Neural progenitor cell (in vitro differentiated cells): Measurements from ENCODE around the gene NF1. TPM values are rescaled to one million over a fixed set of nuclear protein-coding genes. Genes with fewer than 3 reads are reported as not detected.

Source experiments
- DNase-seq: peaks from one replicate; pipeline ENCODE4 v3.0.0-alpha.2; 2016; ENCODE audit warnings: low spot score
- H2AFZ ChIP-seq: fragments of 200-600 bp; sonication (generic); replicated peaks from 2 replicates; pipeline ENCODE4 v1.6.1; 2016; ENCODE audit warnings: antibody characterized with exemption
- H3F3A ChIP-seq: fragments of 200-600 bp; sonication (generic); 2 replicates; pipeline ENCODE4 v1.6.1; 2016; ENCODE audit warnings: antibody characterized with exemption, low read depth
- H3K27ac ChIP-seq: fragments of 200-600 bp; sonication (generic); 2 replicates; pipeline ENCODE4 v1.5.1; 2016; ENCODE audit warnings: mild to moderate bottlenecking
- H3K27me3 ChIP-seq: fragments of 200-600 bp; sonication (generic); 2 replicates; pipeline ENCODE4 v1.6.1; 2016; ENCODE audit warnings: mild to moderate bottlenecking, moderate library complexity
- H3K36me3 ChIP-seq: fragments of 200-600 bp; sonication (generic); 2 replicates; pipeline ENCODE4 v1.5.1; 2016
- H3K4me1 ChIP-seq: fragments of 200-600 bp; sonication (generic); 2 replicates; pipeline ENCODE4 v1.6.1; 2016; ENCODE audit warnings: mixed run types
- H3K4me2 ChIP-seq: fragments of 200-600 bp; sonication (generic); 2 replicates; pipeline ENCODE4 v1.6.1; 2016
- H3K4me3 ChIP-seq: fragments of 200-600 bp; sonication (generic); 2 replicates; pipeline ENCODE4 v1.5.1; 2016
- H3K79me2 ChIP-seq: fragments of 200-600 bp; sonication (generic); 2 replicates; pipeline ENCODE4 v1.6.1; 2016; ENCODE audit warnings: low read depth
- H3K9ac ChIP-seq: fragments of 200-600 bp; sonication (generic); 2 replicates; pipeline ENCODE4 v1.6.1; 2016
- H3K9me3 ChIP-seq: fragments of 200-600 bp; sonication (generic); 2 replicates; pipeline ENCODE4 v1.5.1; 2016; ENCODE audit warnings: low read depth
- H4K20me1 ChIP-seq: fragments of 200-600 bp; sonication (generic); 2 replicates; pipeline ENCODE4 v1.6.1; 2016; ENCODE audit warnings: low read depth
- H3K27ac Mint-ChIP-seq: 3 replicates; pipeline ENCODE4 v1.8.0; 2021; ENCODE audit warnings: mixed read lengths
- H3K27me3 Mint-ChIP-seq: 2 replicates; pipeline ENCODE4 v1.8.0; 2022; ENCODE audit warnings: low read depth, mild to moderate bottlenecking, inconsistent platforms, moderate library complexity, mixed read lengths; ENCODE audit not compliant: insufficient read depth
- H3K36me3 Mint-ChIP-seq: 3 replicates; pipeline ENCODE4 v1.8.0; 2021; ENCODE audit warnings: mixed read lengths
- H3K4me1 Mint-ChIP-seq: 3 replicates; pipeline ENCODE4 v1.8.0; 2021; ENCODE audit warnings: mixed read lengths
- H3K4me3 Mint-ChIP-seq: 3 replicates; pipeline ENCODE4 v1.8.0; 2021; ENCODE audit warnings: mild to moderate bottlenecking, moderate library complexity, mixed read lengths
- H3K9me3 Mint-ChIP-seq: 3 replicates; pipeline ENCODE4 v1.8.0; 2020; ENCODE audit warnings: mixed read lengths
- CTCF ChIP-seq: fragments of 200-600 bp; sonication (generic); IDR thresholded peaks from 2 replicates; pipeline ENCODE4 v1.5.1; 2017; ENCODE audit warnings: antibody characterized with exemption, mild to moderate bottlenecking
- EZH2 ChIP-seq: fragments of 200-600 bp; sonication (generic); IDR thresholded peaks from 2 replicates; pipeline ENCODE4 v1.6.1; 2017; ENCODE audit warnings: antibody characterized with exemption, mild to moderate bottlenecking, moderate library complexity
- EZH2phosphoT487 ChIP-seq: fragments of 200-600 bp; sonication (generic); IDR thresholded peaks from 2 replicates; pipeline ENCODE4 v1.6.1; 2017; ENCODE audit warnings: antibody characterized with exemption
- total RNA-seq: library from RNA; depleted of rRNA; stranded (reverse); fragments of >200 nt; gene quantifications from 2 replicates; pipeline ENCODE4 v1.2.3, GENCODE V29; 2015; ENCODE audit warnings: low replicate concordance

NF1 gene
- total RNA-seq, 1 donor from 2014 or later: 54.8 TPM

GRCh38 chr17:31390748-31391495 is 296.1 kb downstream of the NF1 start:
- H3K4me2 ChIP-seq: peak overlapping the region; percentile 88
- no peaks in the 10 kb centered on the region for H3K9me3 ChIP-seq
- peak overlapping the region; percentile 51 for H3K4me3 ChIP-seq
- Mint-ChIP-seq H3K9me3 (no peaks in the 10 kb centered on the region), H3K36me3 (no peaks in the 10 kb centered on the region), H3K4me1 (peaks cover 18% of the 10 kb centered on the region), H3K27me3 (peaks cover 21% of the 10 kb centered on the region), H3K4me3 (peak overlapping the region; percentile 81), H3K27ac (no peak overlapping the region)
- H3K9ac ChIP-seq: no peak overlapping the region
- H3K27me3 ChIP-seq: peaks cover 57% of the 10 kb centered on the region
- H3K79me2 ChIP-seq: no peaks in the 10 kb centered on the region
- peaks cover 17% of the 10 kb centered on the region for H3F3A ChIP-seq
- peak; percentile 37 for DNase-seq
- H2AFZ ChIP-seq: peak overlapping the region; percentile 79
- no peaks in the 10 kb centered on the region for H3K36me3 ChIP-seq
- TF ChIP-seq EZH2 (peak; percentile 57), CTCF (no peak)
- no peak overlapping the region for H3K27ac ChIP-seq
- peaks cover 28% of the 10 kb centered on the region for H4K20me1 ChIP-seq
- peaks cover 5% of the 10 kb centered on the region for H3K4me1 ChIP-seq

GRCh38 chr17:31391496-31391949 is 296.7 kb downstream of the NF1 start, which contains the start of gene RAB11FIP4:
TSS of gene RAB11FIP4 (plus strand) at chr17:31391675. CDS start at chr17:31391853, 178 bp downstream.
- Histone ChIP-seq H4K20me1 (peaks cover 28% of the 10 kb centered on the region), H3K9ac (no peak within 1 kb of the TSS), H3K36me3 (no peaks in the 10 kb centered on the region), H3K79me2 (no peaks in the 10 kb centered on the region), H3K27me3 (peaks cover 57% of the 10 kb centered on the region), H3K4me3 (peak within 1 kb of the TSS; percentile 51), H3K4me1 (peaks cover 5% of the 10 kb centered on the region), H3F3A (peaks cover 17% of the 10 kb centered on the region), H3K27ac (no peak within 1 kb of the TSS), H3K9me3 (no peaks in the 10 kb centered on the region), H3K4me2 (peak within 1 kb of the TSS; percentile 88), H2AFZ (peak within 1 kb of the TSS; percentile 79)
- Mint-ChIP-seq H3K4me3 (peak within 1 kb of the TSS; percentile 81), H3K9me3 (no peaks in the 10 kb centered on the region), H3K4me1 (peaks cover 18% of the 10 kb centered on the region), H3K27ac (no peak within 1 kb of the TSS), H3K36me3 (no peaks in the 10 kb centered on the region), H3K27me3 (peaks cover 24% of the 10 kb centered on the region)
- TF ChIP-seq CTCF: no peak
- TF ChIP-seq EZH2: no peak
- TF ChIP-seq EZH2phosphoT487: no peak
- peak; percentile 81 for DNase-seq

DNA sequence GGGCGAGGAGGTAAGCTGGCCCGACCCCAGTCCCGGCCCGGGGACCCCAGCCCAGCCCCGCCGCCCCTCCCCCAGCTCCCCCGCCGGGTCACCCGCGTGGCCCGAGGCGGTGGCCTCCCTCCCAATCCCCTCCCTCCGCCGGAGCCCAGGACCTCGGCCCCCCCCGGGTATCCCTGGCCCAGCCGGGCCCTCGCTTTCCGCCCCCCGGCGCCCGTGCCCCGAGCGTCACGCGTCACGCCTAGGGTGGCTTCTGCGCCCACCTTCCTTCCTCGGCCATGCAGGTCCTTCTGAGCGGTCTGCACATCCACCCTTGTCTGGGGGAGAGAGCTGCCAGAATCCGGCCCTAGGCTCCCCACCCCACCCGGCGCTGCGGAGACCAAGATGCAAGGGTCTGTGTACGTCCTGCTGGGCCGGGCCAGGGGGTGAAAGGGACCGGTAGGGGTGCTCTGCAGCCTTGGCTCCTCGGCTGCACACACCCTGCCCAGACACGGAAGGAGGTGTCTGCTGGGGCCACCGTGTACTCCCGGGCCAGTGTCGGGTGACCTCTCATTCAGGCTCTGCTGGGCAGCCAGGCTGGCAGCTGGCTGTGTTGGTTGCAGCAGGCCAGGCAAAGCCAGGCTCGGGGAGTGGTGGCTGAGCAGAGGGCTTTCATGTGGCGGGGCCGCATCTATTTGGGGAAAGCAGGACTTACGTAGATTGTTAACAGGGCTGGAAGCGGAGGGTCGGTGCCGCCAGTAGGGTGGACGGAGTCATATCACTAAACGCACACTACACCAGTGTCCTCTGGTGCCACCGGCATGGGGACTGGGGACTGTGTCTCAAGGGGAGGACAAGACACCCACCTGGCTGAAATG is 297.5 kb downstream of the NF1 start:
- no peak overlapping the region for H3K27ac Mint-ChIP-seq
- H3K27me3 ChIP-seq: peaks cover 57% of the 10 kb centered on the region
- peaks cover 17% of the 10 kb centered on the region for H3F3A ChIP-seq
- peaks cover 5% of the 10 kb centered on the region for H3K4me1 ChIP-seq
- H3K4me1 Mint-ChIP-seq: peaks cover 18% of the 10 kb centered on the region
- no peaks in the 10 kb centered on the region for H3K9me3 Mint-ChIP-seq
- no peaks in the 10 kb centered on the region for H3K36me3 ChIP-seq
- no peaks in the 10 kb centered on the region for H3K9me3 ChIP-seq
- peak overlapping the region; percentile 81 for H3K4me3 Mint-ChIP-seq
- TF ChIP-seq CTCF (no peak), EZH2phosphoT487 (peak; percentile 53), EZH2 (peak; percentile 39)
- no peaks in the 10 kb centered on the region for H3K36me3 Mint-ChIP-seq
- no peaks in the 10 kb centered on the region for H3K79me2 ChIP-seq
- H3K27ac ChIP-seq: no peak overlapping the region
- H3K9ac ChIP-seq: no peak overlapping the region
- peak overlapping the region; percentile 86 for H3K4me2 ChIP-seq
- H3K4me3 ChIP-seq: peak overlapping the region; percentile 51
- H3K27me3 Mint-ChIP-seq: peaks cover 27% of the 10 kb centered on the region
- DNase-seq: peak; percentile 9
- H4K20me1 ChIP-seq: peaks cover 28% of the 10 kb centered on the region
- no peak overlapping the region for H2AFZ ChIP-seq
